GM19023 (cell line): ENCODE results near the gene PITPNC1.
"Not testable (repeated sequence)": the region's sequence is repeated elsewhere in the genome, so short reads cannot be mapped to it uniquely, and the experiment has no call there.

Experiments used
- ATAC-seq: cut with Tn5 transposase; IDR thresholded peaks from one replicate; pipeline ENCODE4 v1.9.1; 2021; ENCODE audit warnings: mild to moderate bottlenecking, moderate library complexity; ENCODE audit not compliant: unreplicated experiment

Gene PITPNC1

DNA sequence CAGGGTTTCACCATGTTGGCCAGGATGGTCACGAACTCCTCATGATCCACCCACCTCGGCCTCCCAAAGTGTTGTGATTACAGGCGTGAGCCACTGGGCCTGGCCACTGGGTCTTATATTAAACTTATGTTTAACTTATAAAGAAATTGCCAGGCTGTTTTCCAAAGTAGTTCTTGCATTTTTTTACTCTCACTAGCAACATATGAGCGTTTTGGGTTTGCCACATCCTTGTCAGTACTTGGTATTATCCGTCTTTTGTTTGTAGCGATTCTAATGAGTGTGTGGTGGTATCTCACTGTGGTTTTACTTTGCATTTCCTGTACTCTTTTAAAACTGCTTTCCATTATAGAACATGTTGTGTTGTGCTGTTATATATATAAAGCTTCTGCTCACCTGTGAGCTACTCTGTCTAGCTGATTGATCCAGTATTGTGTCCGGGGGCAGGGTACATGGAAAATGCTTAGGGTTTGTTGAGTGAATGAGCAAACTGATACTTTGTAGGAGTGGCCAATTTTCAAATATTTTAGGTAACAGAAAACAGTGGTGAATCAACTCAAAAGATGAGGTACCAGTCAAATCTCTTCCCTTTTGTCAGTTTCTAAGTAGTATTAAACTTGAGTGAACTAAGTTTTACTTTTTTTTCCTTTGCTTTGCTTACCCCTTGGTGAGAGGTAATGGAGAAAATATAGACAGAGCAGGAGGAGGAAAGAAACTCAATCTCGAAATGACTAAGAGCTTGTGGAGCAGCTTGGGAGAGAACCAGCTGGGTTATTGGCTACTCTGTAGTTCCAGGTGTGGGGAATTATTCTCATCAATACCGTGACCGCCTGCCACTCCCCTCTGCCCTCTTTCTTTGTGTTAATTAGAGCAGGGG lies 75.8 kb downstream of the PITPNC1 start:
- ATAC-seq = no peak

GRCh38 chr17:67456103-67456502 lies 79.0 kb downstream of the PITPNC1 start:
- no peak for ATAC-seq

- no peak for ATAC-seq
These were observed 79.8 kb downstream of the PITPNC1 start for GRCh38 chr17:67456889-67457288.

DNA sequence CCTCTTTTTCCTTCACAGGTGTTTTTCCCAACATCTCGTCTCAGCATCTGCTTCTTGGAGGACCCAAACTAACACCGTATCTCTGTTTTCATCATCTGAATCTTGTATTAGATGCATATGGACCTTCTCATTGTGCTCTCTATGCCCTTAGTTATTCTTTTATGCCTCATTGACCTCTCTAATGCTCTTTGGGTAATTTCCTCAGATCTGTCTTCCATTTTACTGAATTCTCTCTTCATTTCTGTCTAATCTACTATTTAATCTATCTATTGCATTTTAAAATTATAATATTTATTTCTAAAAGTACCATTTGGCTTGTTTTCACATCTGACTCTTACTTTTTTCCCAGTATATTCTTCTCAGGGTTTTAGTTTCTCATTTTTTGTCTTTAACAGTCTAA lies 81.1 kb downstream of the PITPNC1 start:
- no peak for ATAC-seq

DNA sequence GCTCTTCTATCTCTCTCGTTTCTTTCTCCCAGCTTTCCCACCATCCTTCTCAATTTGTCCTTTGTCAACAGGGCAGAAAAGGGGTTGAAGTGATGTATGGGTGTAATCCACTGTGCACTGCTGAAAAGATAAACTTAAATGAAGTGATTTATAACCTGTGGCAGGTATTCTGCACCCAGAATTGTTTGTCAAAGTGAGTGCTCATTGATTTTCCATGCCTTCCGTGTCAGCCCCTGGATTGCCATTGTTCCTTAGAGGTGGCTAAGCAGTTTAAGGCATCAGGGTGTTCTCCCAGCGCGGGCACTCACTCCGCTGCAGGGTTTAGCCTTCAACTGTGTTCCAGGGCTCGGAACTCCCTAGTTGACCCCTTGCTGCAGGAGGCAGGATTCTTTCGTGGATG lies 82.9 kb downstream of the PITPNC1 start:
- ATAC-seq = no peak

- no peak for ATAC-seq
These were observed 84.2 kb downstream of the PITPNC1 start for GRCh38 chr17:67461228-67461780.

GRCh38 chr17:67461876-67462275 lies 84.8 kb downstream of the PITPNC1 start:
- ATAC-seq = no peak

- ATAC-seq = no peak
These were observed 89.2 kb downstream of the PITPNC1 start for GRCh38 chr17:67466251-67466796.

GRCh38 chr17:67467500-67468455 lies 90.7 kb downstream of the PITPNC1 start:
- no peak for ATAC-seq

DNA sequence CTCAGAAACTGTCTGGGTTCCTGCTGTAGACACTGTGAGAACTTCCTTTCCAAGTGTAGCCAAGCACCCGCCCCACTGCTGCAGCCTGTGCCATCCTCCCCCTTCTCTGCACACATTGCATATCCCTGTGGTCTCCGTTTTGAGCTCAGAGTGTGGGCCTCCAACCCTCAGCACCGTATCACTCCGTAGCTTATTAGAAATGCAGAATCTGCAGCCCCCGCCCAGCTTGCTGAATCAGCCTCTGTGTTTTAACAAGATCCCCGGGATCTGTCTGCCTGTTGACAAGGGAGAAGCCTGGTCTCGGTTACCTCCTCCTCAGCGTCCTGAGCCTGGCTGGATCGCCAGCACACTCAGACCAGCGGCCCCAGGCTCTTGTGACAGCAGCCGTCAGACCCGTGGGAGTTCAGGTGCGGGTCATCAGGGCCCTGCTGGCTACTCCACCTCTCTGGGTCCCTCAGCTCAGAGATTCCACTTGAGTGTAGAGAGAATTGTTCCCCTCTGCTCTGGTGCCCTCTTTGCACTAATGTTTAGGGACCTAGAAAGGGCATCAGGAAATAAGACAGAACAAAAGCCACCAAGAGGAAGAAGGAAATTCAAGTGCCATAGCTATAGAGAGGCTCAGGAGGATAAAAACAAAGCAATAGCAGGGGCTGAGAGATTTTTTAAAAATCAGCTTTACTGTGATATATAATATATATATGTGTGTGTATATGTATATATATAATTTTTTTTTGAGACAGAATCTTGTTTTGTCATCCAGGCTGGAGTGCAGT lies 92.3 kb downstream of the PITPNC1 start:
- no peak for ATAC-seq

DNA sequence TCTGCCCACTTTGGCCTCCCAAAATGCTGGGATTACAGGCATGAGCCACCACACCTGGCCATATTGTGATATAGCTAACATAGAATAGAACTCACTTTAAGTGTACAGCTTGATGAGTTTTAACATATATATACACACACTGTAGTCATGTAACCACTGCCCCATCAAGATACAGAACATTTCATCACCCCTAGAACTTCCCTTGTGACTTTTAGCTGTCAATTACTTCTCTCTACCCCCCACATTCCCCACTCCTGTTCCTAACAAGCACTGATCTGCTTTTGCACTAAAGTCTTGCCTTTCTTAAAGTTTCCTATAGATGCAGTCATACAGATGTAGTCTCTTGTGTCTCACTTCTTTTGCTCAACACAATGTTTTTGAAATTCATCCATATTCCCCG lies 93.1 kb downstream of the PITPNC1 start:
- ATAC-seq = no peak

DNA sequence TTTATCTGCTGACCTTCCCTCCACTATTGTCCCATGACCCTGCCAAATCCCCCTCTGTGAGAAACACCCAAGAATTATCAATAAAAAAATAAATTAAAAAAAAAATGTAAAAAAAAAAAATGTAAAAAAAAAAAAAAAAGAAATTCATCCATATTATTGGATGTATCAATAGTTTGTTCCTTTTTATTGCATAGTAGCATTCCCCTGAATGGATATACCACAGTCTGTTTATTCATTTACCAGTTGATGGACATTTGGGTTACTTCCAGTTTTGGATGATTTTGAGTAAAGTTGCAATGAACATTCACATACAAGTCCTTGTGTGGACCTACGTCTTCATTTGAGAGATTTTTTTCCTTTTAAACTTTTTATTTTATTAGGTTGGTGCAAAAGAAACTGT lies 94.0 kb downstream of the PITPNC1 start:
- ATAC-seq = no peak

- not testable (repeated sequence) for ATAC-seq
These were observed 95.5 kb downstream of the PITPNC1 start for GRCh38 chr17:67472606-67473005.

GRCh38 chr17:67474081-67474661 lies 97.1 kb downstream of the PITPNC1 start:
- no peak for ATAC-seq

- no peak for ATAC-seq
These were observed 98.3 kb downstream of the PITPNC1 start for GRCh38 chr17:67475161-67475937.

DNA sequence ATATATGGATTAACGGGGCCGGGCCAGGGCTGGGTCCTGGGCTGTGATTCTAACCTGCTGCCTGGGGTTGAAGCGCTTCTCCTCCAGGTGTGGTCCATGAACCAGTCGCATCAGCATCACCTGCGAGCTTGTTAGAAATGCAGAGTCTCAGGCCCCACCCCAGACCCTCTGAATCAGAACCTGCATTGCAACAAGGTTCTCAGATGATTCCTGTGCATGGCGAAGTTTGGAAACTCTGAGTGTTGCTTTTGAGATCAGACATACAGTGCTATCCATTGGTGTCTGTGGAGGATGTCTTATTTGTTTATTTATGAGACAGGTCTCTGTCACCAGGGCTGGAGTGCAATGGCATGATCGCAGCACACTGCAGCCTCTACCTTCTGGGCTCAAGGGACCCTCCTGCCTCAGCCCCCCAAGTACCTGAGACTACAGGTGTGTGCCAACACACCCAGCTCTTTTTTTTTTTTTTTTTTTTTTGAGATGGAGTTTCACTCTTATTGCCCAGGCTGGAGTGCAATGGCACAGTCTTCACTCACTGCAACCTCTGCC lies 99.8 kb downstream of the PITPNC1 start:
- ATAC-seq = no peak

- no peak for ATAC-seq
These were observed 100.6 kb downstream of the PITPNC1 start for GRCh38 chr17:67477687-67478086.

DNA sequence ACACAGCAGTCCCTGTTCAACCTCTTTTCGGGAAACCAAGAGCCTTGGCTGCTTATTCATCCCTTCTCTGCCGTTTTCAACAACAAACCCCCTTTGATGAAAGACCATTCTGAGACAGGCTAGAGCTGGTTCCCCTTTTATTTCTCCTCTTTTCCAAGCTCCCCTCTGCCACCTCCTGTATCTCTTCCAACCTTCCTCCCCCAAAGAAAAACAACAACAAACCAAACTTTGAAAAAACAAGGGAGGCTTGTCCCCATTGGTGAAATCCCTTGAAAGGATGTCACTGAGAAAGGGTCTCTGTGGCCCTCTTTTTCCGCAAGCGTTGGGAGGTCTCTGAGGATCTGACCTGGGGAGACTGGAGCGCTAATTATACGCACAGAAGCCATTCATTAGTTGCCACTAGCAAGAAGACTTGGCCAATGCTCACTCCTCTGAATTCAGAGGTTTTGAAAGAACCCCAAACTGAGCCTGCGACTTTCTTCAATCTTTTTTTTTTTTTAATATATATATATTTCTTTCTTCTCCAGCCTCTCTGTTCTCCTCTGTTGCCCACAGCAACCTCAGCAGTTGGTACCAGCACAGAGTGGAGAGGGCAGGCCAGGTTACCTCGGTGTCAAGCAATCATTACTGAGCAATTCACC lies 101.4 kb downstream of the PITPNC1 start:
- no peak for ATAC-seq
